Measurements from ENCODE around the gene NAA25. TPM values are rescaled to one million over a fixed set of nuclear protein-coding genes. Genes with fewer than 3 reads are reported as not detected.
A peak's percentile ranks its signal among the peaks of the same experiment; 100 is the strongest.
"Not testable (repeated sequence)": the region's sequence is repeated elsewhere in the genome, so short reads cannot be mapped to it uniquely, and the experiment has no call there.

The NAA25 gene
- total RNA-seq, 6 experiments from 2014 or later = 9.7 to 11.8 (median 10.8) TPM

DNA sequence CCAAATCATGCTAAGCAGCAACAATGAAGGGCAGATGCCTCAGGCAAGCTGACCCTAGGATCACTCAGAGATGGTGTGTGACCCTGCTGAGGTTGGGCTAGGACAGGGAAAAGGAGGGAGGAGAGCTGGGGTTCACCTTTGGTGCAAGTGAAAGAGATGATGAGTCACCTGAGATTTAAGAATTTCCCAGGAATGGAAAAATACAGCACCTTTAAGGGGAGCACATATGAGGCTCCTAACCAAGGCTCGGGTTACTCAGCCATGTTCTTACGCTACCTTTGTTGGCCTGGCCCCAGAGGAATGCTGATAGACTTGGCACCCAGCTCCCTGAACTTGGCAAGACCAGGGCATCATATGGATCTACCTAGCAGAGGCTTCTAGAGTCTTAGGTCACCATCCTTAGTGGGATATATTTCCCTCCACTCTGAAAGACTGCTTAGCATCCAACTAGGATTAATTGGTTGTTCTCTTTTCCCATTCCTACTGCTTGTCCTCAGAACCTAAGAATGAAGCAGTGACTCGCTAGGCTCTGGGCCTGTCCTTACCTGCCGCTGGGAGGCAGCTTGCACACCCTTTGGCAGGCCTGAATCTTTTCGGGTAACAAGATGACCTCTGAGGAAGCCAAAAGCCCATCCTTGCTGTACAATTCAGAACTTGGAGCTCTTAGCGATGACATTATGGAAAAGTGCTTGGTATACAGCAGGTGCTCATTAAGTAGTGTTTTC, 4.0 kb upstream of the NAA25 start:
- WGBS (ENCODE audit: insufficient coverage, low coverage, low lambda C conversion rate, missing lambda C conversion rate) = 94% methylated on average over 2 of the region's 6 CpGs
- H3K4me1 ChIP-seq = peaks cover 0 to 13% (median under 1%) of the 10 kb centered on the region in 4 donors
- intact Hi-C loops (cut with DNase I) = no loop called here
- H3K9me3 ChIP-seq = no peaks in the 10 kb centered on the region
- no peak for ATAC-seq
- no peaks in the 10 kb centered on the region for H3K36me3 ChIP-seq
- H3K4me3 ChIP-seq = no peak overlapping the region
- no peaks in the 10 kb centered on the region for H3K27me3 ChIP-seq
- H3K27ac ChIP-seq = no peak overlapping the region
- peak in 1 of 3 donors; percentile 33 for DNase-seq
- no peak for TF ChIP-seq POLR2A (IDR thresholded peaks at IDR 0.05)
- no peak for TF ChIP-seq CTCF (IDR thresholded peaks at IDR 0.05)

- intact Hi-C loops (cut with DNase I) = no loop called here
- H3K27ac ChIP-seq = no peak overlapping the region
- no peak for TF ChIP-seq POLR2A (IDR thresholded peaks at IDR 0.05)
- no peak for TF ChIP-seq CTCF (IDR thresholded peaks at IDR 0.05)
- no peaks in the 10 kb centered on the region for H3K36me3 ChIP-seq
- H3K4me3 ChIP-seq = no peak overlapping the region
- ATAC-seq = no peak
- DNase-seq = no peak
- 73% methylated on average over 5 of the region's 5 CpGs for WGBS (ENCODE audit: insufficient coverage, low coverage, low lambda C conversion rate, missing lambda C conversion rate)
- H3K4me1 ChIP-seq = peaks cover 0 to 17% (median 3%) of the 10 kb centered on the region in 4 donors
- H3K27me3 ChIP-seq = no peaks in the 10 kb centered on the region
- H3K9me3 ChIP-seq = no peaks in the 10 kb centered on the region
These were observed 3.3 kb upstream of the NAA25 start for GRCh38 chr12:112111931-112112330.

GRCh38 chr12:112110787-112111662, 2.4 kb upstream of the NAA25 start:
- H3K4me3 ChIP-seq; H3K9me3 ChIP-seq; H3K27me3 ChIP-seq; H3K27ac ChIP-seq; intact Hi-C loops (cut with DNase I); DNase-seq; H3K36me3 ChIP-seq; ATAC-seq: not testable (repeated sequence)
- H3K4me1 ChIP-seq = peaks cover 0 to 21% (median 8%) of the 10 kb centered on the region in 4 donors
- WGBS (ENCODE audit: insufficient coverage, low coverage, low lambda C conversion rate, missing lambda C conversion rate) = 70% methylated on average over 20 of the region's 20 CpGs

- Histone ChIP-seq H3K36me3 (no peaks in the 10 kb centered on the region), H3K4me3 (peak overlapping the region; percentile 77 to 81 (median 77)), H3K4me1 (peaks cover 0 to 30% (median 10%) of the 10 kb centered on the region in 4 donors), H3K27me3 (no peaks in the 10 kb centered on the region), H3K9me3 (no peaks in the 10 kb centered on the region), H3K27ac (peak overlapping the region; percentile 71 to 87 (median 83))
- ATAC-seq = peak; percentile 3 to 28 (median 14)
- intact Hi-C loops (cut with DNase I) = no loop called here
- 26% methylated on average over 7 of the region's 13 CpGs for WGBS (ENCODE audit: insufficient coverage, low coverage, low lambda C conversion rate, missing lambda C conversion rate)
- TF ChIP-seq POLR2A (IDR thresholded peaks at IDR 0.05) (no peak), CTCF (IDR thresholded peaks at IDR 0.05) (no peak)
- no peak for DNase-seq
These were observed 1.0 kb downstream of the NAA25 start for GRCh38 chr12:112107306-112108201.

Data from right lobe of liver (tissue), 6 donors.